SK-N-SH treated with all-trans-retinoic acid at 6 μM for 48 hours (cell line): ENCODE data around the gene MUC2.

Experiments used
- ARNTL ChIP-seq: fragments of 450-650 bp; formaldehyde crosslinking; IDR thresholded peaks from 2 replicates; pipeline ENCODE4 v1.5.0; 2020; ENCODE audit warnings: low read depth, mild to moderate bottlenecking, moderate library complexity, borderline replicate concordance
- CREB5 ChIP-seq: fragments of 250-450 bp; sonication (Bioruptor Pico); IDR thresholded peaks from 2 replicates; pipeline ENCODE4 v1.5.1; 2020; ENCODE audit warnings: low read depth, mild to moderate bottlenecking, moderate library complexity
- CSRNP3 ChIP-seq: fragments of 250-450 bp; sonication (Bioruptor Pico); IDR thresholded peaks from 2 replicates; pipeline ENCODE4 v1.5.1; 2021; ENCODE audit warnings: mild to moderate bottlenecking, moderate library complexity
- ESRRG ChIP-seq: fragments of 250-450 bp; sonication (Bioruptor Pico); IDR thresholded peaks from 2 replicates; pipeline ENCODE4 v1.6.1; 2021; ENCODE audit warnings: mild to moderate bottlenecking
- ISL1 ChIP-seq: fragments of 250-450 bp; sonication (Bioruptor Pico); IDR thresholded peaks from 2 replicates; pipeline ENCODE4 v2.1.2; 2022; ENCODE audit warnings: mild to moderate bottlenecking, moderate library complexity
- OSR1 ChIP-seq: fragments of 250-450 bp; sonication (Bioruptor Pico); IDR thresholded peaks from 2 replicates; pipeline ENCODE4 v1.8.0; 2022; ENCODE audit warnings: moderate library complexity, mild to moderate bottlenecking, inconsistent platforms
- PATZ1 ChIP-seq: fragments of 250-450 bp; sonication (Bioruptor Pico); IDR thresholded peaks from 2 replicates; pipeline ENCODE4 v1.8.0; 2020; ENCODE audit warnings: mild to moderate bottlenecking, moderate library complexity, borderline replicate concordance
- SNAI2 ChIP-seq: fragments of 250-450 bp; sonication (Bioruptor Pico); IDR thresholded peaks from 2 replicates; pipeline ENCODE4 v1.5.0; 2020; ENCODE audit warnings: mild to moderate bottlenecking, moderate library complexity
- TCF4 ChIP-seq: fragments of 250-450 bp; sonication (Bioruptor Pico); IDR thresholded peaks from 2 replicates; pipeline ENCODE4 v1.8.0; 2021; ENCODE audit warnings: mild to moderate bottlenecking, moderate library complexity, borderline replicate concordance
- TOX ChIP-seq: fragments of 250-450 bp; sonication (Bioruptor Pico); IDR thresholded peaks from 2 replicates; pipeline ENCODE4 v1.8.0; 2021; ENCODE audit warnings: mild to moderate bottlenecking, moderate library complexity, borderline replicate concordance
- ZC3H10 ChIP-seq: fragments of 250-450 bp; sonication (Bioruptor Pico); IDR thresholded peaks from 2 replicates; pipeline ENCODE4 v1.5.1; 2021; ENCODE audit warnings: mild to moderate bottlenecking, moderate library complexity
- ZFP3 ChIP-seq: fragments of 250-450 bp; sonication (Bioruptor Pico); IDR thresholded peaks from 2 replicates; pipeline ENCODE4 v1.5.0; 2020; ENCODE audit warnings: mild to moderate bottlenecking, moderate library complexity
- ZNF8 ChIP-seq: fragments of 450-650 bp; formaldehyde crosslinking; IDR thresholded peaks from 2 replicates; pipeline ENCODE4 v1.5.0; 2020; ENCODE audit warnings: mild to moderate bottlenecking, moderate library complexity

- TF ChIP-seq CSRNP3 (no peak), ESRRG (CRISPR knock-in tag) (no peak), PATZ1 (CRISPR knock-in tag) (no peak), ZC3H10 (no peak), CREB5 (CRISPR knock-in tag) (no peak), ZFP3 (CRISPR knock-in tag) (no peak), TCF4 (no peak), ARNTL (CRISPR knock-in tag) (no peak), TOX (CRISPR knock-in tag) (no peak), SNAI2 (no peak), ISL1 (no peak), ZNF8 (CRISPR knock-in tag) (no peak), OSR1 (CRISPR knock-in tag) (no peak)
These were observed 752 bp downstream of the MUC2 start for GRCh38 chr11:1075341-1075911.
